Measurements from ENCODE around the gene CXCL13.

The CXCL13 gene

DNA sequence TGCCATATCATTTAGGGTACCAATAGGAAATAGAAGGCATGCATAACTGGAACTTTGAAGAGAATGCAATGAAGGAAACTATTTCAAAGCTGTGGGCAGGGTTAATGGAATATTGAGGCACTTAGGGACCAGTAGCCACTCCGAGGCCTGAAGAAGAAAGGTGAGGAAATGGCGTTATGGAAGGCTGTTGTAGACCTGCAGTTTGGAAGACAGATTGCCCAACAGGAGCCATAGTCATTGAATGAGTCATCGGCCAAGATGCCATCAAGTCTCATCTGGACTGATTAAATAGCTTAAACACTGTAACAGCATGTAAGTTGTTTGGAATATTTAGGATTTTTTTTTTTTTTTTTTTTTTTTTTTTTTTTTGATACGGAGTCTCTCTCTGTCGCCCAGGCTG lies 11.6 kb downstream of the CXCL13 start:
- H3K27ac ChIP-seq (ENCODE audit: low read depth, low read length) = no peak overlapping the region
- H2AFZ ChIP-seq (ENCODE audit: low read depth, low read length, severe bottlenecking) = no peak overlapping the region
- H3K9me2 ChIP-seq (replicated peaks; ENCODE audit: insufficient read depth, low read length) = no peaks in the 10 kb centered on the region
- no peaks in the 10 kb centered on the region for H4K20me1 ChIP-seq (ENCODE audit: low read depth, low read length)
- no peaks in the 10 kb centered on the region for H3K27me3 ChIP-seq (ENCODE audit: low read length)
- H3K9me3 ChIP-seq (ENCODE audit: insufficient read depth, low read length) = no peaks in the 10 kb centered on the region
- H3K79me2 ChIP-seq (ENCODE audit: insufficient read depth, low read length) = no peaks in the 10 kb centered on the region
- H3K9ac ChIP-seq (ENCODE audit: low read length) = no peak overlapping the region
- no peaks in the 10 kb centered on the region for H3K36me3 ChIP-seq (ENCODE audit: low read length)
- H3K4me3 ChIP-seq (ENCODE audit: insufficient read depth, low read length, poor library complexity, severe bottlenecking) = no peak overlapping the region
- H3K4me2 ChIP-seq (ENCODE audit: low read depth, low read length, poor library complexity, severe bottlenecking) = no peak overlapping the region
- TF ChIP-seq, protein P1, sequence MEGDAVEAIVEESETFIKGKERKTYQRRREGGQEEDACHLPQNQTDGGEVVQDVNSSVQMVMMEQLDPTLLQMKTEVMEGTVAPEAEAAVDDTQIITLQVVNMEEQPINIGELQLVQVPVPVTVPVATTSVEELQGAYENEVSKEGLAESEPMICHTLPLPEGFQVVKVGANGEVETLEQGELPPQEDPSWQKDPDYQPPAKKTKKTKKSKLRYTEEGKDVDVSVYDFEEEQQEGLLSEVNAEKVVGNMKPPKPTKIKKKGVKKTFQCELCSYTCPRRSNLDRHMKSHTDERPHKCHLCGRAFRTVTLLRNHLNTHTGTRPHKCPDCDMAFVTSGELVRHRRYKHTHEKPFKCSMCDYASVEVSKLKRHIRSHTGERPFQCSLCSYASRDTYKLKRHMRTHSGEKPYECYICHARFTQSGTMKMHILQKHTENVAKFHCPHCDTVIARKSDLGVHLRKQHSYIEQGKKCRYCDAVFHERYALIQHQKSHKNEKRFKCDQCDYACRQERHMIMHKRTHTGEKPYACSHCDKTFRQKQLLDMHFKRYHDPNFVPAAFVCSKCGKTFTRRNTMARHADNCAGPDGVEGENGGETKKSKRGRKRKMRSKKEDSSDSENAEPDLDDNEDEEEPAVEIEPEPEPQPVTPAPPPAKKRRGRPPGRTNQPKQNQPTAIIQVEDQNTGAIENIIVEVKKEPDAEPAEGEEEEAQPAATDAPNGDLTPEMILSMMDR (IDR thresholded peaks at IDR 0.05; ENCODE audit: insufficient read depth, low read length, poor library complexity, severe bottlenecking) = no peak
- TF ChIP-seq EZH2phosphoT487 (conservative IDR thresholded peaks at IDR 0.05; ENCODE audit: low read length) = no peak
- no peaks in the 10 kb centered on the region for H3F3A ChIP-seq (ENCODE audit: insufficient read depth)

DNA sequence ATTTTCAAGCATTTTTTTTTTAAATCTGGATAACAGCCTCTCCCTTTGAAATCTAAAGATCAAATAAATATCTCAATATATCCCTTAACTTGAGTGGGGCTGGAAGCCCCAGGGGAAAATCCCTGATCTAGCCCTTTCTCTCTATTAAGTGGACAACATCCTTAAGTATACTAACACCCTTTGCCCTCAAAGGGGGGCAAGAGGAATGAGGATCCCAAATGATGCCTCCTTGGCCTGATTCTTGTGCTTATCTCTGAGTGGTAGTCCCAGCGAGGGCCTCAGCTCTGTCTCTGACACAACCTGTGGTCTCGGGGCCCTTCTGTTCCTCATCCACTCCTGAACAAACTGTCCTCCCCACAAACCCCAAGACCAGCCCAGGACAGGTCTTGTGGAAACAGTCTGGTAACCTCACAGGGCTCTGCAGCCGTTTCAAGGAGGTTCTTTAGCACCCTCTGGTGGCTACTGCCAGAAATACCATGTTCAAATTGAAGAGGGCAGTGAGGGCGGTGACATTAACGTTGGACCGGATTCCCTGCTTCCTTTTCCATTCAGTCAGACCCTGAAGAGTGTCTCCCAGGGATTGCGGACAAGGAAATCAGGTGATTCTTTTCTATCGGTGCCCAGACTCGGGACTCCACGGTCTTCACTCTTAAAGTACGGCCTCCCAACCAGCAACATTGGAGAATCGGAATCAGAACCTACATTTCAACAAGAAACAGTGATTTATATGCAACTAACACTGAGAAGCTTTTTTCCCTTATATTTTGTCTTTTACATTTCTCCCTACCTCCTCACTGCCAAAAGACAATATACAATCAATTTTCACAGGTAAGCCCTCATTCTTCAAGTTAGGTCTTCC lies 13.0 kb downstream of the CXCL13 start:
- no peak overlapping the region for H3K4me2 ChIP-seq (ENCODE audit: low read depth, low read length, poor library complexity, severe bottlenecking)
- no peaks in the 10 kb centered on the region for H3K27me3 ChIP-seq (ENCODE audit: low read length)
- no peaks in the 10 kb centered on the region for H3K36me3 ChIP-seq (ENCODE audit: low read length)
- no peaks in the 10 kb centered on the region for H4K20me1 ChIP-seq (ENCODE audit: low read depth, low read length)
- no peaks in the 10 kb centered on the region for H3F3A ChIP-seq (ENCODE audit: insufficient read depth)
- H2AFZ ChIP-seq (ENCODE audit: low read depth, low read length, severe bottlenecking) = no peak overlapping the region
- no peak overlapping the region for H3K9ac ChIP-seq (ENCODE audit: low read length)
- TF ChIP-seq, protein P1 (IDR thresholded peaks at IDR 0.05; ENCODE audit: insufficient read depth, low read length, poor library complexity, severe bottlenecking) = peak; percentile 34
- TF ChIP-seq EZH2phosphoT487 (conservative IDR thresholded peaks at IDR 0.05; ENCODE audit: low read length) = no peak
- H3K9me2 ChIP-seq (replicated peaks; ENCODE audit: insufficient read depth, low read length) = no peaks in the 10 kb centered on the region
- H3K4me3 ChIP-seq (ENCODE audit: insufficient read depth, low read length, poor library complexity, severe bottlenecking) = no peak overlapping the region
- no peaks in the 10 kb centered on the region for H3K9me3 ChIP-seq (ENCODE audit: insufficient read depth, low read length)
- no peak overlapping the region for H3K27ac ChIP-seq (ENCODE audit: low read depth, low read length)
- no peaks in the 10 kb centered on the region for H3K79me2 ChIP-seq (ENCODE audit: insufficient read depth, low read length)

DNA sequence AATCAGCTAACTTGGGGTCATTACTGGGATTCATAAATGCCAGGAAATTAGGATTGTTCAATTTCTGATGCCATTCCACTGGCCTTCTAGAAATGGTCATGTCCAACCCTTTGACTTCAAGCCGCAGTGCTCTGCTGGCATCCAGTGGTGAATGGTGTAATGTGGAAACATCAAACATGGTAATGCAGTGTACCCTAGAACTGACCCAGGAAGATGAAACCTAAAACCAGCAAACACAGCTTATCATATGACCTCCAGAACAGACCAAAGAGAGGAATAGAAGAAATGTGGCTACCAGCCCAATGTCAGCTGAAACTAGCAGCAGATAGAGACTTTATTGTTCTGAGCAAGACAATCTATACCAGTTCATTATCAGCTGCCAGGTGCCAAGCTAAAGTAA lies 13.8 kb downstream of the CXCL13 start:
- no peaks in the 10 kb centered on the region for H3K9me3 ChIP-seq (ENCODE audit: insufficient read depth, low read length)
- H3K9ac ChIP-seq (ENCODE audit: low read length) = no peak overlapping the region
- H4K20me1 ChIP-seq (ENCODE audit: low read depth, low read length) = no peaks in the 10 kb centered on the region
- no peaks in the 10 kb centered on the region for H3K36me3 ChIP-seq (ENCODE audit: low read length)
- H3K4me3 ChIP-seq (ENCODE audit: insufficient read depth, low read length, poor library complexity, severe bottlenecking) = no peak overlapping the region
- no peaks in the 10 kb centered on the region for H3K9me2 ChIP-seq (replicated peaks; ENCODE audit: insufficient read depth, low read length)
- no peaks in the 10 kb centered on the region for H3K79me2 ChIP-seq (ENCODE audit: insufficient read depth, low read length)
- no peak overlapping the region for H3K4me2 ChIP-seq (ENCODE audit: low read depth, low read length, poor library complexity, severe bottlenecking)
- H3K27ac ChIP-seq (ENCODE audit: low read depth, low read length) = no peak overlapping the region
- no peak overlapping the region for H2AFZ ChIP-seq (ENCODE audit: low read depth, low read length, severe bottlenecking)
- no peaks in the 10 kb centered on the region for H3F3A ChIP-seq (ENCODE audit: insufficient read depth)
- TF ChIP-seq EZH2phosphoT487 (conservative IDR thresholded peaks at IDR 0.05; ENCODE audit: low read length) = no peak
- TF ChIP-seq, protein P1 (IDR thresholded peaks at IDR 0.05; ENCODE audit: insufficient read depth, low read length, poor library complexity, severe bottlenecking) = no peak
- no peaks in the 10 kb centered on the region for H3K27me3 ChIP-seq (ENCODE audit: low read length)
